Prostate gland (tissue), 2 donors: ENCODE measurements around the gene KLHL1. TPM values are rescaled to one million over a fixed set of nuclear protein-coding genes. Genes with fewer than 3 reads are reported as not detected.

Experiments
- DNase-seq: peaks from one replicate; pipeline ENCODE4 v3.0.0-alpha.2; 2019; ENCODE audit warnings: low spot score
- H3K27ac ChIP-seq, 2 donors: fragments of 200-600 bp; sonication (generic); 2 replicates each; pipeline ENCODE4 v1.5.1; 2017 to 2019
- H3K27me3 ChIP-seq: fragments of 200-600 bp; sonication (generic); replicated peaks from 2 replicates; pipeline ENCODE4 v1.5.1; 2019; ENCODE audit not compliant: insufficient read depth
- H3K36me3 ChIP-seq, 2 donors: fragments of 200-600 bp; sonication (generic); 1 replicate in 1 of 2; 2 replicates in 1 of 2; pipeline versions ENCODE4 v1.5.1 to v1.8.1; 2017 to 2019
- H3K4me1 ChIP-seq: fragments of 200-600 bp; sonication (generic); replicated peaks from 2 replicates; pipeline ENCODE4 v1.5.1; 2019
- H3K4me3 ChIP-seq, 2 donors: fragments of 200-600 bp; sonication (generic); 2 replicates each; pipeline ENCODE4 v1.5.1; 2017 to 2019
- H3K9me3 ChIP-seq: fragments of 200-600 bp; sonication (generic); 2 replicates; pipeline ENCODE4 v1.5.1; 2017
- POLR2A ChIP-seq: fragments of 450-650 bp; IDR thresholded peaks from one replicate; pipeline ENCODE4 v1.6.1; 2016; ENCODE audit warnings: antibody characterized with exemption, mild to moderate bottlenecking
- POLR2AphosphoS5 ChIP-seq: sonication (generic); formaldehyde crosslinking; IDR thresholded peaks from one replicate; pipeline ENCODE4 v1.6.1; 2017; ENCODE audit warnings: antibody characterized with exemption
- WGBS: methylation state at CpG from one replicate; pipeline ENCODE4 v1.1.5; 2018; 5-methylcytosine and 5-hydroxymethylcytosine counted together
- intact Hi-C: fragments of 100-400 bp; cut with DNase I; formaldehyde crosslinking; loops from one replicate; pipeline ENCODE4 v1.14.2; 2022
- total RNA-seq, 2 donors: library from RNA; depleted of rRNA; stranded (reverse); fragments of >200 nt; gene quantifications; one replicate each; pipeline ENCODE4 v1.1.0, GENCODE V29; 2016
- TF ChIP-seq, protein P1 (sequence below), 4 experiments: fragments of 200-600 bp in 2 of 4; fragments of 450-650 bp in 2 of 4; sonication (generic) in 2 of 4; IDR thresholded peaks; 1 replicate in 3 of 4; 2 replicates in 1 of 4; pipeline ENCODE4 v1.5.1; 2016 to 2019; ENCODE audit warnings: antibody characterized with exemption in 4 of 4, mild to moderate bottlenecking in 2 of 4, moderate library complexity in 2 of 4

Gene KLHL1
- total RNA-seq, 2 donors from 2014 or later: 0.28 TPM; not detected in 1

DNA sequence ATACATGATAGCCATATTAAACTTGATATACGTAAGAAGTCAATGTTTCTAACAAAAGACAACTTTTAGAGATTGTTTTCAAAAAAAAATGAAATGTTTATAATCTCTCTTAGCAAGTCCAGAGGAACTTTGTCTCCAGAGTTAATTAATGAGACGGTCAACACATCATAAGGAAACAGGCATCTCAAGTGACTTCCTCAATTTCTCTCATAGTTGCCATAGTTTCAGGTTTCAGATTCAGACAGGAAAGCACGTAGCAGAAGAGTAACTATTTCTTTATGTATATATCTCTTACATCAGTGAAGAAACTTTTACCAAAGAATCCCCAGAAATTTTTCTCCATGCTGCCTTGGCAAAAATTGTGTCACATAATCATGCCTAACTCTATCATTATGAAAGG, 160.2 kb downstream of the KLHL1 start:
- H3K27ac ChIP-seq: no peak overlapping the region
- no peaks in the 10 kb centered on the region for H3K4me1 ChIP-seq
- WGBS: 32% methylated on average over 3 of the region's 3 CpGs
- TF ChIP-seq POLR2AphosphoS5: no peak
- no peak for TF ChIP-seq POLR2A
- TF ChIP-seq, protein P1, sequence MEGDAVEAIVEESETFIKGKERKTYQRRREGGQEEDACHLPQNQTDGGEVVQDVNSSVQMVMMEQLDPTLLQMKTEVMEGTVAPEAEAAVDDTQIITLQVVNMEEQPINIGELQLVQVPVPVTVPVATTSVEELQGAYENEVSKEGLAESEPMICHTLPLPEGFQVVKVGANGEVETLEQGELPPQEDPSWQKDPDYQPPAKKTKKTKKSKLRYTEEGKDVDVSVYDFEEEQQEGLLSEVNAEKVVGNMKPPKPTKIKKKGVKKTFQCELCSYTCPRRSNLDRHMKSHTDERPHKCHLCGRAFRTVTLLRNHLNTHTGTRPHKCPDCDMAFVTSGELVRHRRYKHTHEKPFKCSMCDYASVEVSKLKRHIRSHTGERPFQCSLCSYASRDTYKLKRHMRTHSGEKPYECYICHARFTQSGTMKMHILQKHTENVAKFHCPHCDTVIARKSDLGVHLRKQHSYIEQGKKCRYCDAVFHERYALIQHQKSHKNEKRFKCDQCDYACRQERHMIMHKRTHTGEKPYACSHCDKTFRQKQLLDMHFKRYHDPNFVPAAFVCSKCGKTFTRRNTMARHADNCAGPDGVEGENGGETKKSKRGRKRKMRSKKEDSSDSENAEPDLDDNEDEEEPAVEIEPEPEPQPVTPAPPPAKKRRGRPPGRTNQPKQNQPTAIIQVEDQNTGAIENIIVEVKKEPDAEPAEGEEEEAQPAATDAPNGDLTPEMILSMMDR (IDR thresholded peaks at IDR 0.05): no peak
- H3K36me3 ChIP-seq: no peaks in the 10 kb centered on the region
- H3K27me3 ChIP-seq: no peaks in the 10 kb centered on the region
- DNase-seq: no peak
- no peaks in the 10 kb centered on the region for H3K9me3 ChIP-seq
- H3K4me3 ChIP-seq: no peak overlapping the region
- intact Hi-C loops: no loop called here

DNA sequence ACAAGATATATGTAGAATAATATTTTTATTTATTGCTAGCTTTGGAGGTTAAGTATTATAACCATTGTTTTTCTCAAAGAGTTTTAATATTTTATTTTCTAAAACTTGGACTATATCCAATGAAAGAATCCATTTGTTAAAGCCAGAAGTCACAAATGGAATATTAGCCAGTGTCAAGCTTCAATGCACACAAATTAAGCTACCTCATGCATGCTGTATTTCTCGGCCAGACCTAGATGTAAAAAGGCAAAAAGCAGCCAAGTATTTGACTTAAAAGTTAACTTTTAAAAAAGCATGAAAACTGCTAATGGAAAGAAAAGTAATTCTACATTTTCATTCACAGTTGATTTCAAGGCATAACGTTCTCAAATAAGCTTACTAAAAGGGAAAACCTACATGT, 160.7 kb downstream of the KLHL1 start:
- Histone ChIP-seq H3K4me1 (no peaks in the 10 kb centered on the region), H3K27ac (no peak overlapping the region), H3K36me3 (no peaks in the 10 kb centered on the region), H3K9me3 (no peaks in the 10 kb centered on the region), H3K27me3 (no peaks in the 10 kb centered on the region), H3K4me3 (no peak overlapping the region)
- intact Hi-C loops: no loop called here
- no peak for DNase-seq
- TF ChIP-seq, protein P1 (IDR thresholded peaks at IDR 0.05): no peak
- TF ChIP-seq POLR2A: no peak
- TF ChIP-seq POLR2AphosphoS5: no peak
- 37% methylated on average over 2 of the region's 2 CpGs for WGBS

DNA sequence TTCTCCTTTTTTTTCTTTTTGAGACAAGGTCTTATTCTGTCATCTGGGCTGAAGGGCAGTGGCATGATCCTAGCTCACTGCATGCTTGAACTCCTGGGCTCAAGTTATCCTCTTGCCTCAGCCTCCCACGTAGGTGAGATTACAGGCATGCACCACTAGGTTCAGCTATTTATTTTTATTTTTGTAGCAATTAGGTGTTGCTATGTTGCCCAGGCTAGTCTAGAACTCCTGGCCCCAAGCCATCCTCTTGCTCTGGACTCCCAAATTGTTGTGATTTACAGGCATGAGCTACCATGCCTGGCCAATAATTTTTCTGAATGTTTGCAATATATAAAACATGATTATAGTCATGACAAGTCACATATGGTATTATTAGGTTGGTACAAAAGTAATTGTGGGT, 161.7 kb downstream of the KLHL1 start:
- intact Hi-C loops: no loop called here
- DNase-seq: no peak
- WGBS: 68% methylated on average over 1 of the region's 1 CpG
- Histone ChIP-seq H3K4me3 (no peak overlapping the region), H3K36me3 (no peaks in the 10 kb centered on the region), H3K27ac (no peak overlapping the region), H3K9me3 (no peaks in the 10 kb centered on the region), H3K4me1 (no peaks in the 10 kb centered on the region), H3K27me3 (no peaks in the 10 kb centered on the region)
- TF ChIP-seq POLR2AphosphoS5: no peak
- TF ChIP-seq, protein P1 (IDR thresholded peaks at IDR 0.05): no peak
- no peak for TF ChIP-seq POLR2A

DNA sequence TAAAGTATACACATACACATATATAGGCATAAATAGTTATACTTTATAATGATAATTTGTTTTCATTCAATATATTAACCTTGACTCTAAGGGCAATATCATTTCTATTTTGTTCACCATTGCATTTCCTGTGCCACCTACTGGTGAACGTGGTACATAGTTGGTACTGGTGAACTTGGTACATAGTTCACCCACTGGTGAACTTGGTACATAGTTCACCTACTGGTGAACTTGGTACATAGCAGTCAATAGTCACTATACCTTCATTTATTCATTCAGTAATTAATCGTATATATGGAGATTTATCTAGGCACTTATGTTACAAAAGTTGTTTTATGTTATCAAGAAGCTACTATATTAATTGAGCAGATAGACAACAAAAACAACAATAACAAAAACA, 173.2 kb downstream of the KLHL1 start:
- intact Hi-C loops: no loop called here
- TF ChIP-seq POLR2A: no peak
- TF ChIP-seq, protein P1 (IDR thresholded peaks at IDR 0.05): no peak
- no peak for TF ChIP-seq POLR2AphosphoS5
- Histone ChIP-seq H3K27me3 (no peaks in the 10 kb centered on the region), H3K27ac (no peak overlapping the region), H3K9me3 (no peaks in the 10 kb centered on the region), H3K36me3 (no peaks in the 10 kb centered on the region), H3K4me1 (no peaks in the 10 kb centered on the region), H3K4me3 (no peak overlapping the region)
- DNase-seq: no peak
- 80% methylated on average over 2 of the region's 2 CpGs for WGBS

DNA sequence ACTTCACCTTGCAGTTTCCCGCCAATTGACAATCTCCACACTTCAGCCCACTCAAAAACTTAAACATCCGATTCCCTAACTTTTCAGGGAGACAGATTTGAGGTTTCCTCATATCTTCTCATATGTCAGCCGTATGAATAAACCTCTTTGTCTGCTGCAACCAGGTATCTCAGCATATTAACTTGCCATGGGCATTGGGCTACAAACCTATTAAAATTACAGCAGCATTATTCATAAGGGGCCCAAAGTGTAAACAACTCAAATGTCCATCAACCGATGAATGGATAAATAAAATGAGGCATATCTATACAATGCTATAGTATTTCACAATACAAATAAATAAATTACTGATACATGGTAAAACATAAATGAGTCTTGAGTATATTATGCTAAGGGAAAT, 180.0 kb downstream of the KLHL1 start:
- Histone ChIP-seq H3K27ac (no peak overlapping the region), H3K4me1 (no peaks in the 10 kb centered on the region), H3K27me3 (no peaks in the 10 kb centered on the region), H3K36me3 (no peaks in the 10 kb centered on the region), H3K4me3 (no peak overlapping the region), H3K9me3 (no peaks in the 10 kb centered on the region)
- 74% methylated on average over 4 of the region's 4 CpGs for WGBS
- TF ChIP-seq, protein P1 (IDR thresholded peaks at IDR 0.05): no peak
- TF ChIP-seq POLR2AphosphoS5 (no peak), POLR2A (no peak)
- intact Hi-C loops: no loop called here
- no peak for DNase-seq
